NCI-H2029 (cell line): ENCODE data around the gene PLPP3.

Experiments used
- DNase-seq: peaks from one replicate; lab custom pipeline; 2025; lab: John Stamatoyannopoulos, UW

Gene PLPP3

DNA sequence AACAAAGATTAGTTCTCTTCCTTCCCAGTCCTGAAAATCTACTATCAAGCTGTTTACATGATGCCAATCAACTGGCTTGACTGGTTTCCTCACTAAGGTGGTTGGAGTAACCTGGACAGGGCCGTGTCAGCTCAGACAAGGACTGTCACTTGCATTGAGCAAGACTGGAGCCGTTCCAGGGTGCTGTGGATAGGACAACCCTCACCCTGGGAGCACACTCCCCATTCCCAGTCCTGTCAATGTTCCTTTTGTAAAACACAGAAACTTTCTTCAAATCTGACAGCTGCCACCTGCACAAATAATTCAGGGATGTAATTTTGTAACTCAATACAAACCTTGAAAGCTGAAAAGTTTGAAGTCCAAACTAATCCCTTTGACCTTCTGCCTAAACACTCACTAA lies 31.4 kb downstream of the PLPP3 start:
- DNase-seq: peak; percentile 79

DNA sequence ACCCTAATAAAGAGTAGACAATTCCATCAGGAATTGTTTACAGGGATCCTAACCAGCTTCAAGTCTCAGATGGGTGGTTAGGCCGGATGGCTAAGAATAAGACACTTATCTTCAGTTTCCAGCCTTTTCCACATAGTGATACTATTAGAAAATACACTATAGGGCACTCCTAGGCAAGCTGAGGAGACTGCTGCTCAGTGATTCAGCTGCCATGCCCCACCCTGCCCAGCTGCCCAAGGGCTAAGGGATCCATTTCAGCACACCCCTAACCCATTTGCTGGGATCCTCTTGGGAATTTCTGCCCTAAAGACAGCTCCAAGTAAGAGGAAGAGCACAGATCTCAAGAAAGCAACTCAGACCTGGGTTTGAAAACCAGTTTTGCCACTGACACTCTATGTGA lies 31.9 kb downstream of the PLPP3 start:
- no peak for DNase-seq

DNA sequence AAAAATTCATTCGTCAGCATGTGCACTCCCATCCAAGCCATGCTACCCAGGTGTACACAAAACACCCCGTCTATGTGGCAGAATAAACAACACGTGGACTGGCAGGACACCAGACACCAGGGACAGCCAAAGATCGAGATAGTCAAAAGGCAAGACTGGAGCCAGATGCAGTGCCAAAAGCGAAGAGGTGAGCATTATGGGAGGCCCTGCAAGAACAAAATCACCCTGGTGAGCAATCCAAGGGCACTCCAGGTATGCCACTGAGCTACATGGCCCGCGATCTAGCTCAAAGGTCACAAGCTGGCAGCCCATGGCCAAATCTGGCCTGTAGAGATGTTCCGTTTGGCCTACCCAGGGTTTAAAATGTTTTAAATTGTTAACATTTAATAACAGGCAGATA lies 33.7 kb downstream of the PLPP3 start:
- peak; percentile 93 for DNase-seq

DNA sequence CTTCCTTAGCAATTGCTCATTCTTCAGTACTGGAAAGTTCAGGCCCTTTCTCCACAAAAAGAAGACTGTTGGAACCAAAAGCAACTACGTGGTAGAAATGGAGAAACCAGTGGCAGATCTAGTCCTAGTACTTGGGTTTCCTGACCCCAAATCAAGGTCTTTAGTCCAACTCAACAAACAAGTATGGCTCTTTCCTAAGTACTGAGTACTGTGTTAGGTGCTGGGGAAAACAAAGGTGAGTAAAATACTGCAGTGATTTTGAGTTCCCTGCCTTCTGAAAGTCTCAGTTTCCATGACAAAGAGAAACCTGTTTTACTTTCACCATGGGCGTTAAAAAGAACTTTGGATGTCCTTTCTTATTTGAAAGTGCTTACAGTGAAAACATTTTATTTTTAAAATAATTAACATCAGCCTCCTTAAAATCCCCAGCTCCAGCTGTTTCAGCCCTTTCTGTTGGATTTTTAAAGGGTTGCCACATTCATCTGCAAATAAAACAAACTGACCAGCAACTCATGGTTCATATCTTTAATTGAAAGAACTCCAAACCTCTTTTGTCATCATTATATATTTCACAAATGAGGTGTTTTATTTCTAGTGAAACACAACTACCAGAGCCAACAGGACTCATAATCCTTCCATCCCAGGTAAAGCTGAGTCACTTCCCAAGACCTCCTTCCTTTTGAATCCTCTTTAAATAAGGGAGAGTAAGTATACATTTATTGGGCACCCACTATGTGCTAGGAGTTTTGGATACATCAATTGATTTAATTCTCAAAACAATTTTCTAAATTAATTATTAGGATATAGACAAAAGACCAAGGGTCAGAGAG lies 35.4 kb downstream of the PLPP3 start:
- DNase-seq: no peak

DNA sequence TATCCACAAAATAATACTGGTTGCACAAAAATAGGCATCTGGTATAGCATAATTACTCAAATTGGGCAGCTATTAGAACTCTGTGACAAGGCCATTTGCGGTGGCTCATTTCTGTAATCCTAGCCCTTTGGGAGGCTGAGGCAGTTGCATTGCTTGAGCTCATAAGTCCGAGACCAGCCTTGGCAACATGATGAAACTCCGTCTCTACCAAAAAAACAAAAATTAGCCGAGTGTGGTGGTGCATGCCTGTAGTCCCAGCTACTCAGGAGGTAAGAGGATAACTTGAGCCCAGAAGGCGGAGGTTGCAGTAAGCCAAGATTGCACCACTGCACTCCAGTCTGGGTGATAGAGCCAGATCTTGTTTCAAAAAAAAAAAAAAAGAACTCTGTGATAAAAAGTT lies 36.7 kb downstream of the PLPP3 start:
- no peak for DNase-seq

DNA sequence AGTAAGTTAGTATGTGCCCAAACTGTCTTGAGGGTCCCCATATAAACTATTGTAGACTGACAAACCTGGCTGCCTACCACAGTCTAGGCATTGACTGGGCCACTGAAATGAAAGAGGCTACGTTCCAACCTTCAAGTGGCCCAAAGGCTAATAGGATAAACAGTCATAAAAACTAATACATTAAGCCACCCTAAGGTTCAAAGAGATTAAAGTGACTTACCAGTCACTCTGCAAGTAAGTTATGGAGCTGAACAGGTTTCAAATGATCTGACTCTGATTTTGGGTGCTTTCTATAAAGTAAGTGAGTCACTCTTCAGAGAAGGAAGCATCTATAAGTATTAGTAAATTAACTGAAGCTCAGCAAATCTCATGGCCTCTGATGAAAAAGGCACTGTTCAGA lies 38.0 kb downstream of the PLPP3 start:
- no peak for DNase-seq

DNA sequence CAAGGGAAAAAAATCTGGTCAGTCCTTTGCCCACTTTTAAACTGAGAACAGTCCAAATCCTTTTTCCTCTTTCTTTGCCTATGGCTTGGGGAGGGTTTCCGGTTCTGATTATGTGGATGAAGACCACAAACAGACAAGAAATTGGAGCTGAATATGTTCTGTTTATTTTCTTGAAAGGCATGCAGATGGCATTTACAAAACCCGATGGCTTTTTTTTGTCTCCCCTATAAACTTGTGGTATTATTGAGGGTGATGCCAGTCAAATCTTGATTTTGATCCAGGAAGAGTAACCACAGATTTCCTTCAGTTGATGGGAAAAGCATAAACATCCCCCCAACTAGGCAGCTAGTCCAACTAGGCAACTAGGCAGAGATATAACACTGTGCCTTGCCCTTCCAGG lies 38.9 kb downstream of the PLPP3 start:
- no peak for DNase-seq

DNA sequence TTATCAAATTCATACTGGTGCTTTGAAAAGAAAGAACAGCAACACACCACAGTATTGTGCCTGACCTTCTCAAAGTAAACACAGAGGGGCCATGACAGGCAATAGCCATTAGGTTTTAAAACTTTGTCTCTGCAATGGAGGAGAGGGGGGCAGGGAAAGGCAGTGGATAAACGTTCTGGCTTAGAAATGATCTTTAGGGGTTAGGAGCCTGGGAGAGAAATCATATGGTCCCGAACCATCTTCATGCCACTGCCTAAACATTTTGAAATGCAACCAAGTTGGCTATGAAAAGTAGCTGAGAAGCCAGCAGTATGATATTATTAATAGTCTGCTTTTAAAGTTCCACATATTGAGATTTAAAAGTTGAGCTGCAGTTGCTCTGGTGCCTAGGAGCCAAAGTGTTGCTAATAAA lies 39.8 kb downstream of the PLPP3 start:
- no peak for DNase-seq

DNA sequence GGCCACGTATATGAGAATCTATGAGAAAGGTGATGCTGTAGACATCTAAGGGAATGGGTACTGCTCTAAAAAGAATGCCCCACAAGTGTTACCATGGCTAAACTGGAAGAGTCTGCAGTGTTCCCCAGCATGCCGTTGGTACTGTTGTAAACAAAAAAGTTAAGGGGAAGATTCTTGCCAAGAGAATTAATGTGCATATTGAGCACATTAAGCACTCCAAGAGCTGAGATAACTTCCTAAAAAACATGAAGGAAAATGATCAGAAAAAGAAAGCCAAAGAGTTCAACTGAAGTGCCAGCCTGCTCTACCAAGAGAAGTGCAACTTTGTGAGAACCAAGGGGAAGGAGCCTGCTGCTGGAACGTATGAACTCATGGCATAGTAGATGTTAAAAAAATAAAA lies 40.8 kb downstream of the PLPP3 start:
- no peak for DNase-seq

DNA sequence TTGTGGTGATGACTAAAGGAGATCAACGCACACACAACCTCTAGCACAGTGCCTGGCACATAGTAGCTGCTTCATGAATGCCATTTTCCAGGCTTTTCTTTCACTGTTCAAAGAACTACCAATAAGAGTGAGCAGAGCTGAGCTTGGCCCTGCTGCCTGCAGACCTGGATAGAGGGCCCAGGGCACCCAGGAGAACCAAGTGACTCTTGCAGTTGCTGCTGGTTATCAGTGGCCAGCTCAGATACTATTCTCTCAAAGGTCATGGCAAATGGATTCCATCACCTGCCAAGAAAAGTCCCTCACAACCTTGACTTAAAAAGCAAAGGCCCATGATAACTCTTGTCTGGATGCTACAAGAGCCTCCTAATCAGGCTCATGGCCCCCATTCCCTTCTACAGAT lies 41.7 kb downstream of the PLPP3 start:
- no peak for DNase-seq

DNA sequence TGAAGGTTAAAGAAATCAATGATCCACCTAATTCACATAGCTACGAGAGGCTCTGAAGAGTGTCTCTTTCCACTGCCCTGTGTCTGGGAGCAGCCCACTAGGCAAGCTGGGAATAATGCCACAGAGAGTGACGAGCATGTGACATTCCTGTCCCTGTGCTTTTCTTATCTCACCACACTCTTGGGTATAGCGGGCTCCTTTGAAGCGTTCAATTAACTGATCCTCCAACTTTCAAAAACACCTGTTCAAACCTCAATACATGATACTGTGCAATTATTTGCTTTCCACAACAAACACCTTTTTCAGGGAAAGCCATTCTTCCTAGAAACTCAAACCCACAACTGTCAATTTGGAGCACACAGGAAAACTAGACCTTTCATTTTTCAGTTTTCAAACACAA lies 43.4 kb downstream of the PLPP3 start:
- peak; percentile 99 for DNase-seq

DNA sequence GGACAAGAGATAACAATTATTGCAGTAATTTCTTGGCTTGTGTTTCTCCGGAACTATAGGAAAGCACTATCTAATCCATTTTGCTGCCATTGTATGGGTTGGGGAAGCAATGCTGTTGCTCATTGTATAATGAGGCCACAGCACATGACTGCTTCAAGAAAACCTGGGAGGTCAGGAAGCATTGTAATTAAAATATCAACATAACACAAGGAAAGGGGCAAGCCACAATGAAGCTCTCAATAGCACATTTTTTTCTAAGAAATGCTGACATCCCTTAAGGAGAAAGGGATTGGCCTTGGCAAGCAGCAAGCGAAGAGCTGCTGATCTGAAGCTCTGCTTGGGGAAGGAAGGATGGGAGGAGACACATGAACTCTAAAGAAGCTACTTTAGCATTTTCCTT lies 44.0 kb downstream of the PLPP3 start:
- DNase-seq: no peak

DNA sequence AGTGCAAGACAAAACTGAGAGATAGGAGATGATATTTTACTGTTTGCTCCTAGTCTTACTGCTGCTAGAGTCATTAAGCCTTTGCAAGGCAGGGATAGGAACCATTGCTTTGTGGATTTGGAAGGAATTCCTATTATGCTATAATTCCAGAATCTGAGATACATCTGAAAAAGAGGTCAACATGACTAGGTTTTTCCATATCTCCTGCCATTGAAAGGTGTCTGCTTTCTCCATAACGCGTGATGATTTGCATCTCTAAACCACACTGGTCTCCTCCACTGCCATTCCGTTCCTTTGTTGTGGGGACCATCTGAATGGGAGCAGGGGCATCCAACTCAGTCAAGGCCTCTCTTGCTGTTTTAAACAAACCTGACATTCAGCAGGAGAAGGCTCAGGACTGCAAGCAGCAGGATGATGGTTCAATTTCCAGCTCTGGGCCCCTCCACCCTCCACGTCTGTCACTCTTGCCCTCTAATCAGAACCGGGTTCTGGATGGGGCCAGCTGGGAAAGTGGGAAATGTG lies 45.2 kb downstream of the PLPP3 start:
- DNase-seq: no peak

DNA sequence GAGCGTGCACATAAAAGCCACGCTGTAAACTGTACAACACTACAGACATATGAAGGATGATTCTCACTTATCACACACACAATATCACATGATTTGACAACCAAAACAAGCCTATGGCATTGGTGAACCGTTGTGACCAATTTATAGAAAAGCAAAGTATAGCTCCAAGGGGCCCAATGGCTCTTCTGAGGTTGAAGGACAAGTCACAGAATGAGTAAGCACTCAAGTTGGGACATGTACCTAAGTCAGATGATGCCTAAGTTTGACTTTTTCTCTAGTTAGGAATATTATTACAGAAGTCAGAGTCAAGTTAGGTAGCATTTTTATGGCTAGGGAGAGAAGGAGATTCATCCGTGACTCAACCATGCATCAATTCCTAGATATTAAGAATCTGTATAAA lies 45.7 kb downstream of the PLPP3 start:
- DNase-seq: no peak

DNA sequence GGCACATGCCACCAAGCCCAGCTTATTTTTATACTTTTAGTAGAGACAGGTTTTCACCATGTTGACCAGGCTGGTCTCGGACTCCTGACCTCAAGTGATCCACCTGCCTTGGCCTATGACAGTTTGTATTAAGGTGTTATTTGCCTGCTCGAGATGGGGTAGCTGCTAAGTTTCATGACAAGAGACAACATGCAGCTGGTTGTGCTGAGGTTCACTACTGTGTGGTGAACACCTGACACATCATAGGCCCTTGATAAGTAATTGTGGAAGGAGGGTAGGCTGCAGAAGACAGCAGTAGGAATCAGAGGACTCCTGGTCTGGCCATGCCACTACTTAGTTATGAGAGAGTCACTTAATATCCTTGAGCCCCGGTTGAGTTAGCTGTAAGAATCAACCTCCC lies 46.2 kb downstream of the PLPP3 start:
- no peak for DNase-seq

DNA sequence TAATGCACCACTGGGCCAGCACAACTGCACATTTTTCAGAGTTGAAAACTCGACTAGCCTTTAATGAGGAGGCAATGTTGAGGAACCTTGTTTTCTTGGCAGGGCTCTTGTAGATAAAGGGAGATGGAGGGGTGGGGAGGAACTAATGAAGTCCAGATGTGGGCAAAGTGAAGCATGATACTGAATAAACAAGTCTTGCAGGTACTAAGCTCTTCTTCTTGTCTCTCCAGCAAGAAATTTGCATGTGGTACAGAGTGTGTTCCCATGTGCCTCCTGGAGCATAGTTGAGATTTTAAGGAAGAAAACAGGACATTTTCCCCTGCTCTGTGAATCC lies 47.0 kb downstream of the PLPP3 start:
- DNase-seq: peak; percentile 21

DNA sequence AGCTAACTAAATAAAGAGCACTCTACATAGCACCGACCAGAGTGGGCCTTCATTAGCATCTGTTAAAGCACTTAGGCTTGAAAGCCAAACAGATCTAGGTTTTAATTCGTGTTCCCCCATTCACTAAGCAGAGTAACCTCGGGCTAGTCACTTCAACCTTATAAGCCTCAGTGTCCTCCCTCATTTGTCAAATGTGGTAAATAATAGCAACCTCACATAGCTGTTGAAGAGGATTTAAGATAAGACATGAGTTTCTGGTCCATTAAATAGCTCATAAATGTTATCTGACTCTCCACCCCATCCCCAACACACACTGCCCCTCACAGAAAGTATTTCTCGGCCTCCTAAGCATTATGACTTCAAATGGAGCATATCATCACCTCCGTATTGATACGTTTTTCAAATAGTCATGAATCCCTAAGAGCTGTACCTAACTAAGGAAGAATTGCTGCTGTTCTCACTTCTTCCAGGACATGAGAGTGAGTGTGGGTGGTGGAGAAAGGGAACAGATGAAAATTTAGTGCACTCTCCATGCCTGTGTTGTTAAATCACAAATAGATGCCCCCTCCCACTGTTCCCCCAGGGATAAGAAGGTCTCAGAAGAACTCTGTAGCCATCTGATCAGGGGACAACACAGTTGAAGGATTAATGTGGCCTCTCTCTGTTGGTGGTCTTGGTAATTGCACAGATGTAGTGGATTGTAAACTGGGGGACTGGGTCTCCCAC lies 47.6 kb downstream of the PLPP3 start:
- no peak for DNase-seq

DNA sequence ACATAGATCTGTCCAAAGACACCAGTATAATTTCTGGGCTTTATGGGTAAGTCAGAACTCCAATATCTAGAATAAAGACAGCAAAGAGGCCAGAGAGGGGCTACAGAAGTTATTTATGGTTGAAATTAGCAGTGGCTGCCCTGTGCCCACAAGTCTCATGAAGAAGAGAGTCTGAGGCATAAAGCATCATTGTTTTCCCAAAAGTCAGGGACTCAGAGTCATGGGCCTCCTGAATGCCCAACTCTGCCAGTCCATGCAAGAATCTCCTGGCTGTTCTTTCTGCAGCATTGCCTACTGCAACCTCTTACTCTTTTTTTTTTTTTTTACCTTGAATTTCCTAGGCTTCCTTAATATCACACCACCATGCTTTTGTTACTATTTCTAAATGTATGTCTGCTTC lies 49.6 kb downstream of the PLPP3 start:
- DNase-seq: no peak

DNA sequence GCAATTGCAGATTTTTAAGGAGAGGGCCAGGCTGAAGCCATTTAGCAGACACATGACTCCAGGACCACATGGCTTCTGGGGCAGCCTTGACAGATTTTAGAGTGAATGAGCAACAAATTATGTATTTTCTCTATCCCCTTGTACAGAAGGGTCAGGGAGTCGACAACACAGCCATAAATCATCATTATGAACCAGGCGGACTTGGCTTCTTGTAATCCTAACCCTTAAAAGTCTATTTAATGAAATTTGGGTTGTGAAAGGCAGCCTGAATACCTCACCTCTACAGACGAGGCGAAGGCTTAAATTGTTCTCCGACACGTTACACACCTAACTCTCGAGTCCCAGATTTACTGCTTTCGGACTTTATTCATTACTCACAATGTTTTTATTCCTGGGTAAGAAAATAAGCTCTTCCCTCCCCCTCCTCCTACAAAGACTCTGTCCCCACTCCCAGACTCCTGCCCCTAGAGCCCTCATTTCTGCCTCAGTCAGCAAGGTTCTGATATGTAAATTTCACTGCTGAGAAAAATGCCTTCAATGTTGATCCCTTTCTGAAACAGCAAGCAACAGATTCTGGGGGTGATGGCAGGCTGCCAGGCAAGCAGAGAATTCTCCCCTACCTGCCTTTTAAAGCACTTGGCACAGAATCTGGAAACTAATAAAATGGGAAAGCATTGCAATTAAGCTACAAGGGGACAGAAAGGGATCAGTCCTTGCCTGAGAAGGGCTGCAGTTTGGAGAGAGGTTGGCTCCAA lies 51.6 kb downstream of the PLPP3 start:
- peak; percentile 49 for DNase-seq

DNA sequence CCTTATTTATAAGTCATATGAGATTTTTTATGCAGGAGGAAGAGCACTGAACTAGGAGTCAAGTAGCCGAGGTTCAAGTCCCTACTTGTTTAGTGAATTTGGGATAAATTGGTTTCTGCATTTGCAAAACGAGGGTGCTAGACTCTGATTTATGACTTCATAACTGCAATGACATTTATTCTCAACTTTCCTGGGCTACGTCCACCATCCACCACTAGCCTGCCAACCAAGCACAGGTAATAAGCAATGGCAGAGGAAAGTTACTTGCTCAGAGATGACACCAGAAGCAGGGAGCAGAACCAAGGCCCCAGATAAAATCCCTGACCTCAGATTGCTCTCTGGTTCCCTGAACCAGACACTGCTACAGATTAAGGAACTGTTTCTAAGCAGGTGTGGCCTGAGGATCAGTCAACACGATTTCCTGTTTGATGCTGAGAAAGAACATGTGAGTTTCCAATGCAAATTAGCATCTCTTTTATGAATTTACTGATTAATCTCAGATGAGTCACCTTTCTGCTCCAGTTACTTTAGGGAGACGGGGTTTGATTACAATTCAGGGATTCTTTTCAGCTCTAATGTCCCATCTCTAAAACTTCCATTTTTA lies 52.7 kb downstream of the PLPP3 start:
- peak; percentile 55 for DNase-seq

DNA sequence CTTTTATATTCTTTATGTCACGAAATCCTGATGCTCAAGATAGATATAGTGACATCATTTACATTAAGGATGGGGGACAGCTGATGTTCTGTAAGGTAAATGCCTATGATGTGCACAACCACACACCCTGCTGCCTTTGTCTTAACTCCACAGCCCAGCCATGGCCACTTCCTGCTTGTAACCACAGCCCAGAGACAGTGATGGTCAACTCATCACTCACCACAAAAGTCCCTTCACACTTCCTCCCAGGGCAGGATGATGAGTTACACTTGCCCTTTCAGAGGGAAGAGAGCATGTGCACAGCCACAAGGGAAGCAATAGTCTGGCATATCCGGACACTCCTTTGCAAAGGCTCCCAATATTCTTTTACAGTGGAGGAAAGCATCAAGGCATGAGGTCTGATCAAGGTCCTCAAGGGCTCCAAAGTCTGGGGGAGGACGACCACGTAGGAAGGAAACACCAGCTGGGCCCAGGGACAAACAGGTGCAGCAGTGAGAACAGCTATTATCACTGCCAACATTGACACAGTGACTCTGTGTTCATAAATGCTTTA lies 53.8 kb downstream of the PLPP3 start:
- DNase-seq: peak; percentile 85

DNA sequence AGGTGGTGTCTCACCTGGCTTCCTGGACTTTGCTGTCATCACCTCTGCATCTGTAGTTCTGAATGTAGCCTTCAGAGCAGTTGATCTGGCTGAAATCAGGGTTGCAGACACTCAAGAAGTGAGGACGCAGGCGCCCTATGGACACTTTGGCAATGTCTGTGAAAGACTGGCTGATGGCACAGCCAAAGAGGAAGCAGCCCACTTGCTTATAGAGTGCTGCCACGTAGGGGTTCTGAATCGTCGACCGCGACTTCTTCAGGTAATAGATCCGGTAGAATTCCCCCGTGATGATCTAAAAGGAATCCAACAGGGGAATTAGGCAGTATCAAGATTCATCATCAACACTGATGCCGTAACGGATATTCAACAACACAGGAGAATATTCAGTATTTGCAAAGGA lies 55.1 kb downstream of the PLPP3 start:
- DNase-seq: no peak
